ENCODE results near the gene MIER2.

Gene MIER2

DNA sequence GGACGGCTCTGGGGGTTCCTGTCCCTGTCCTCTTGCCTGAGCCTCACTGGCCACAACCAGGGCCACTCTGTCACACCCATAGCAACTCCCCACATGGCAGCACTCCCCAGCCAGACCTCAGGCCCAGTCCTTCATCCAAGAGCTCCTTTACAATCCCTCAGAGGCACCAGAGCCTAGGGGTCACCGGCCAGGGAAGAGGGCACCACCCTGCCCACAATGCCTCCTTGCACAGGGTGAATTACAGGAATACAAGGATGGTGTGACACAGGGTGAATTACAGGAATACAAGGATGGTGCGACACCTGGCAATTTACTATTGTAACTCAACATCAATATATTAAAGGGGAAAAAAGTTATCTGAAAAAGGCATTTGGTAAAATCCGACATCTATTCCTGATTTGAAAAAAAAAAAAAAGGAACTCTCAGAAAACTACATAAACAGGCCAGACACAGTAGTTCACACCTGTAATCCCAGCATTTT, 16.5 kb downstream of the MIER2 start:
- DNase-seq, result no peak

DNA sequence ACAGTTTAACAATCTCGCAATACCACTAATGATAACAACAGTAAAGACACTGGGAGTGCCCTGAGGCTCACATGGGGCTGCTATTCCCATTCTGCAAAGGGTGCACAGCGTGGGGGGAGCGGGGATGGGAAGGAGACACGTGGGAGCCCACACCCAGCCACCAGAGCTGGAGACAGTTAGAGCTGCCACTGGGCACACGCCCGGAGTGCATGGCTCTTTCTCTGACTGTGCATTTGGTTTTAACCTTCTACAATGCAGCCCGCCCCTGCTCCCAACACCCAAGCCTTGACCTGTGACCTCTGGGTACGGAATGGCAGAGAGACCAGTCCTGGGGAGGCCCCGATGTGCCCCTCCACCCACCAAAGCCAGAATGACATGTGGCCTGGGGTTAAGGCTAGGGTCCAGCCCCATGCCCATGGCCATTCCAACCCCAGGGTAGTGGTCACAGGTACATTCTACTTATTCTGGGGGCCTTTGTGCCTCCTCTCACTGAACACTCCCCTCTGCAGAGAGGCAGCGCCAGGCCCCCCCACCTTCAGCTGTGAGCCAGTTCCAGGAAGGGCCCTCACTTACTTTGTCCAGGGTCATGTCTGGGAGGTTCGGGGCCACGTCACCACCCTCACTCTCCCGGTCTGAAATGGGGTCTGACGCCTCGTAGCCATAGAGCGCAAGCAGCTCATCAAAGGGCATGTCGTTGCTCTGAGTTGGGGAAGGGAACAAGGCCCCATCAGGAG, 17.1 kb downstream of the MIER2 start:
- DNase-seq, result no peak

DNA sequence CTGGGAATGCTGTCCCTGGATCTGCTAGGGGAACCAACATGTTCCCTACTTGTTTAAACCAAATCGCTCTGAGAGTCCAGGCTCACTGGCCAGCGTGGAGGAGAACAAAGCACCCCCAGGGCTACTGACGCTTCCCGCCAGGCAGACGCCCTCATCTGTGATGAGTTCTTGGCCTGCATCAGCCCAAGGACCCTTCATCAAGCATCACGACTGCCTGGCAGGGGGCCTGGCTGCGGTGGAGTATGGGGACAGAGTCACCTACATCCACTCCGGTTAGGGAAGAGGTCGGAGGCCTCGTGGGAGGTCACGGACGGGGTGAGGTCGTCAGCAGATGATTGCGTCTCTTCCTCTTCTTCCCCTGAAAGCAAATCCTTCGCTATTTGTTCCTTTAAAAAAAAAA, 17.7 kb downstream of the MIER2 start:
- no peak for DNase-seq

DNA sequence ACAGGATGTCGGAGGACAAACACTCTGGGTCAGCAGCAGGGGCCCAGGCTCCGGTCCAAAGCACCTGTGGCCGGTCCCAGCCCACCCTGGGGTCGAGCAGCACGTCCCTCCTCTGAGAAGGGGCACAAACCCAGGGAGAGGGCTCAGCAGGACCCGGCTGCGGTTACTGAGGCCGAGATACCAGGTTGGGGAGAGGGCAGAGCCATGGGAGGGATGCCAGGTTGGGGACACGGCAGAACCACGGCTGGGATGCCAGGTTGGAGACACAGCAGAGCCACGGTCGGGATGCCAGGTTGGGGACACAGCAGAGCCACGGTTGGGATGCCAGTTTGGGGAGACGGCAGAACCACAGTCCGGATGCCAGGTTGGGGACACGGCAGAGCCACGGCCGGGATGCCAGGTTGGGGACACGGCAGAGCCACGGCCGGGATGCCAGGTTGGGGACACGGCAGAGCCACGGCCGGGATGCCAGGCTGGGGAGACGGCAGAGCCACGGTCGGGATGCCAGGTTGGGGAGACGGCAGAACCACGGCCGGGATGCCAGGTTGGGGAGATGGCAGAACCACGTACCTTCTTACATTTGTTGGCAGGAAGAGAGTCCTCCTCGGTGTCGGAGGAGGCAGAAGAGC, 18.5 kb downstream of the MIER2 start:
- DNase-seq, result no peak

DNA sequence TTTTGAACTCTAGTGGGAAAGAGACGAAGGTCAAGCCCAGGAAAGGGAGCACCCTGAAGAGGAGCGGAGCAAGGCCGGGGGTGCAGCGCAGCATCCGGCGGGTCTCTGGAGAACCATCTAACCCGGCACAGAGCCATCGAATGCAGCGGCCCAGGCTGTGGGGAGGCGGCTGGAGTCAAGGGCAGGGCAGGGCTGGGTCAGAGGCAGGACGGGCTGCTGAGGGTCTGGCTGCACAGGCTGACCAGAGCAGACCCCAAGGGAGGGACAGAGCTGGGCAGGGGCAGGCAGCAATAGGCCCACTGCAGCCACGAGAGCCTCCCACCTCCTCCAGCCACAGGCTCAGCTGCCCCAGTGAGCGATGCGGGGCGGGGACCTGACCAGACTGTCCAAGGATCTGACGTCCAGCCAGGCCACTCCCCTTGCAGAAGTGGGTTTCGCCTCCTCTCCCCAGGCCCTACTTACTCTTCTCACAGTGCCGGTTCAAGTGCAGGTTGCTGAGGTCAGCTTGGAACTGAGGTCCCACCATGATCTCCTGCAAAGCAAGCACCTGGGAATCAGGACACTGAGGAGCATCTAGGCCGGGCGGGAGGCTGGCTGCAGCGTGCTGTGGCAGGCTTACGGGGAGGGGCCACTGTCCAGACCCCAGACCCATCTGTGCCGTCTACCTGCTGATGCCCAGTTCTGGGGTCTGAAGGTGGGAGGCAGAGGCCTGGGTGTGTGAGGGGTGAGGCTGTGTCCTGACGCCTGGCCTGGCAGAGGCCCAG, 19.2 kb downstream of the MIER2 start:
- no peak for DNase-seq

DNA sequence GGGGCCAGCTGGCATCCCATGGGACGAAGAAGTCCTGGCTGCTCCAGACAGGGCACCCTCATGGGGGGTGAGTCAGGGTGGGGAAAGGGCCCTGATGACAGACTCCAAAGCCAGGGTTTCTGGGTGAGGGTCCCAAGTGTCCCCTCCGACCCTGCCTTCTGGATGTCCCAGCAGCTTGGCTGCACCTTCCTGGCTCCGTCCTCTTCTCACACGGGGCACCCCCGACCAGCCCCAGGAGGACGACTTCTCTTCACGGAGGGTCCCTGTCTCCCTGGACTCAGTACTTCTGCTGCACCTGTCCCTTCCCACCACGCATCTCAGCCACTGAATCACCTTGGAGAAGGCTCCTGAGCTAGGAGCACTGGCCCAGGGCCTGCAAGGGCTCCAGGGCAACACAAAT, 19.9 kb downstream of the MIER2 start:
- DNase-seq, result no peak

DNA sequence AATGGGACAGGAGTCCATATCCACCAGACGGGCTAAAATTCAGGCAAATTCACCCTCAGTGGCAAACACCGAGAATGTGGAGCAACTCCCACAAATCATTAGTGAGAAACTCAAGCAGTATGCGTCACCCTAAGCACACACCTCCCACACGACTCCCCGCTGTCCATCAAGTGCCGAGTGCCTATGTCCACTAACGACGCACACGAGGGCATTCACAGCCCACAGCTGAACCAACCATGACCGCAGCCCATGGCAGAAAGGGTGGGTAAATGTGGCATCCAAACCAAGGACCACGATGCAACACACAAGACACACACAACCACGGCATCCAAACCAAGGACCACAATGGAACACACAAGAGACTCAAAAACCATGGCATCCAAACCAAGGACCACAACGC, 22.0 kb downstream of the MIER2 start:
- DNase-seq, result no peak

DNA sequence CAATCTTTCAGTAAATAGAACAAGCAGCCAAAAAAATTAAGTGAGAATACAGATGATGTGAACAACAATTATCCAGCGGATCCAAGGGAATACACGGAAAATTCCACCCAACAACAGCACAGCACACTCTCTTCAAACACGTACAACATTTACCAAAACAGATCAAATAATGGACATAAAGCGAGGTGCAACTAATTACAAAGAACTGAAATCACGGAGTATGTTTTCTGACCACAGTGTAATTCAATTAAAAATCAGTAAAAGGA, 26.2 kb downstream of the MIER2 start:
- DNase-seq, result no peak

DNA sequence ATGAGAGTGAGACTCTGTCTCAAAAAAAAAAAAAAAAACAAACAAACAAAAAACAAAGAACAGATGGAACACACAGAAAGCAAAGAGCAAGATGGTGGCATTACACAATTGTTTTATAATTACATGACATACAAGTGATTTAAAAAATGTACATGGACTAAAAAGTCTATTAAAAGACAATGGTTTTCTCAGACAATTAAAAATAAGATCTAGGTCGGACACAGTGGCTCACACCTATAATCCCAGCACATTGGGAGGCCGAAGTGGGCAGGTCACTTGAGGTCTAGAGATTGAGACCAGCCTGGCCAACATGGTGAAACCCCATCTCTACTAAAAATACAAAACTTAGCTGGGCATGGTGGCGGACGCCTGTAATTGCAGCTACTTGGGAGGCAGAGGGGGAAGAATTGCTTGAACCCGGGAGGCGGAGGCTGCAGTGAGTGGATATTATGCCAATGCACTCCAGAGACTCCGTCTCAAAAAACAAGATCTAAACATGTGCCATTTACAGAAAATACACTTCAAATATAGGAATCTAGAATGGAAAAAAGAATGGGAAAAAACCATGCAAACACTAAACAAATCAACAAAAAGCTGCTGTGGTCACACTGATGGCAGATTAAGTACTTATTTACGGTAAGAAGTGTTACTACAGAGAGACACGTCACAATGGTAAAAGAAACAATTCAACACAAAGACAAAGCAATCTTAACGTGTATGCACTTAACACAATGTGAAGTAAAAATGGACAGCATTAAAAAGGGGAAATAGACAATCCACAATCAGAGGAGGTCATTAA, 26.7 kb downstream of the MIER2 start:
- DNase-seq, result no peak

DNA sequence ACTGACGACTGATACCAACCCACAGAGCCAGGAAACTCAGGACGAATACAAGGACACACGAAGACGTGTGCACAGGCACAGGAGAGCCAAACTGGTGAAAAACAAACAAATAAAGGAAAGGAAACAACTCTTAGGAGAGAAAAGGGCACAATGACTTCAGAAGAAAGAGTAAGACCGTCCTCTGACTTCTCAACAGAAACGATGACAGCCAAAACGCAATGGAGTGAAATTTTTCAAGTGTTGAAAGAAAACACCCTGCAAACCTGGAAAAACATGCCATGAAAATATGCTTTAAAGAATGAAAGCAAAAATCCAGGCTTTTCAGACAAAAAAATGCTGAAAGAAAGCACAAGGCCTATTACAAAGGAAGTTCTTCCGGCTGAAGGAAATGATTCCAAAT, 28.8 kb downstream of the MIER2 start:
- DNase-seq, result no peak

DNA sequence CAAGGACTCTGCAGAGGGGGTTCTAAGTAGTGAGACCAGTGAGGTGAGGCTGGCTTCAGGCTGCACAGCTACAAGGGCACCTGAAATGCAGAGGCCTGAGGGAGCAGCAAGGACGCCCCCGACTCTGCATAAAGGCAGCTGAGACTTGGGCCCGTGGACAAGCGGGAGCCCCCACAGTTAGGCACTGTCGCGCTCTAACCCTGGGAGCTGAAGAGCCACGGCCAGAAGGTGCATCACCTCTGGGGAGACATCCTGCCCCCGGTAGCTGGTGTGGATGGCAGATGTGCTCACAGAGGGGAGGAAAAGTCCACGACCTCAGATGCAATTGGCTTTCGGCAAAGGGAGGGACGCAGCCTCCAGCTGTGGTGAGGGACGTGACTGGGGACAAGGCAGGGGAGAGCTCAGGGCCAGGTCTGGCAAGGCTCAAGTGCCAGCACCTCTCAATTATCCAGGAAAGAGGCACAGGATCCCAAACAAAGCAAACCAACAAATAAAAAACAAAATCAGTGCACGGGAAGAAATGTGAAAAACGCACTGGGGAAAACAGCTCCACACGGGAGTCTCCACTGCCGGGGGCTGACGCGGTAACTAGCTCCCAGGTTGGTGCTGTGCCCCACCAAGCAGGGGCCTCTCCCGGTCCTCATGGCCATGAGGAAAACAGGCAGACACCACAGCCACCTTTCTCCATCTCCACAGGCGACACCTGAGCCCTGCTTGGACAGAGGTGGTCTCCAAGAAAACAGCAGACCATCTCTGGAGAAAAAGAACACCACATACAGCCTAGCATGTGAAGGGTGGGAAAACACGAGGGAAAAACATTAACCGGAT, 30.4 kb downstream of the MIER2 start:
- no peak for DNase-seq

DNA sequence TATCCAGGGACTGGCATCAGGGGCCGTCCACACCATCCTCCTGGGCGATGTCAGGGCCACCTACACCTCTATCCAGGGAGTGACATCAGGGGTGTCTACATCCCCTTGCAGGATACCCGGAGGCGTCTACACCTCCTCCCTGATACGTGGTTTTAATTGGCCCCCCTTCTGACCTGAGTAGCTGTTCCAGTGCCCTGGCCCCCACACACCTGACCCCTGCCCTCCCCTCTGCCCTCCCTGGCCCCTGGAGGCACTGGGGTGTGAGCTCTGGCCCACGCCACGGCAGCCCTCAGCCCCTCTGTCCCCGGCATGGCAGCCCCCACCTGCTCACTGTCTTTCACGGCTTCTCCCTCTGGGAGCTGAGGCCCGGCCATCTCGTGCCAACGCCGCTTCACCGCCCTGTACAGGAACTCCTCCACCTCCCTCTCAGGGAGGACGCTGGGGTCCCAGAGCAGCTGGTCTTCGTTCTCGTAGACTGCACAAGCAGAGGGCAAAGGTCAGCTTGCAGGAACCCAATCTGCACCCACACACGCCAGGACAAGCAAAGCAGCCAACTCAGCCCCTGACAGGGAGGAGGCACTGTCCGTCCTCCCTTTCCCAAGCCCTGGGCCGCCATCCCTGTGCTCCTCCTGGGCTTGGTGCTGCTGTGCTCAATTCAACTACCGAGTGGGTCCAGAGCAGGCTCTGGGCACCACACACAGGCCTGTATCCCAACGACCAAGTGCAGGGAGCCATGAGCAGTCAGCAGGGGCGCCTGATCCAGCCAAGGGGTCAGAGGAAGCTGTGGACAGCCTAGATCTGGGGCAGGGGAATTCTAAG, 31.2 kb downstream of the MIER2 start:
- no peak for DNase-seq

DNA sequence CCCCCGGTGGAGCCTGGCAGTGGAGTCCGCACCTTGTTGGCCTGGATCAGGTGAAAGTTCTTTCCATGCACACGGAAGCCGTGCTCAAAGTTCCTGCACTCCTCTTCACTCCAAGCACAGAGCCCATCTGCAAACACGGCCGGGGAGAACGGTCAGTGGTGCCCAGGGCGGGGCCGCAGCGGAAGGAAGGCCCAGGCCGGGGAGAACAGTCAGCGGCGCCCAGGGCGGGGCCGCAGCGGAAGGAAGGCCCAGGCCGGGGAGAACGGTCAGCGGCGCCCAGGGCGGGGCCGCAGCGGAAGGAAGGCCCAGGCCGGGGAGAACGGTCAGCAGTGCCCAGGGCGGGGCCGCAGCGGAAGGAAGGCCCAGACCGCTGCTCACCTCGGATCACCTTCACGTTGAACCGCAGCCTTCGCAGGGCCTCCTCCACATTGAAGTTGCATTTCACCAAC, 32.8 kb downstream of the MIER2 start:
- no peak for DNase-seq

DNA sequence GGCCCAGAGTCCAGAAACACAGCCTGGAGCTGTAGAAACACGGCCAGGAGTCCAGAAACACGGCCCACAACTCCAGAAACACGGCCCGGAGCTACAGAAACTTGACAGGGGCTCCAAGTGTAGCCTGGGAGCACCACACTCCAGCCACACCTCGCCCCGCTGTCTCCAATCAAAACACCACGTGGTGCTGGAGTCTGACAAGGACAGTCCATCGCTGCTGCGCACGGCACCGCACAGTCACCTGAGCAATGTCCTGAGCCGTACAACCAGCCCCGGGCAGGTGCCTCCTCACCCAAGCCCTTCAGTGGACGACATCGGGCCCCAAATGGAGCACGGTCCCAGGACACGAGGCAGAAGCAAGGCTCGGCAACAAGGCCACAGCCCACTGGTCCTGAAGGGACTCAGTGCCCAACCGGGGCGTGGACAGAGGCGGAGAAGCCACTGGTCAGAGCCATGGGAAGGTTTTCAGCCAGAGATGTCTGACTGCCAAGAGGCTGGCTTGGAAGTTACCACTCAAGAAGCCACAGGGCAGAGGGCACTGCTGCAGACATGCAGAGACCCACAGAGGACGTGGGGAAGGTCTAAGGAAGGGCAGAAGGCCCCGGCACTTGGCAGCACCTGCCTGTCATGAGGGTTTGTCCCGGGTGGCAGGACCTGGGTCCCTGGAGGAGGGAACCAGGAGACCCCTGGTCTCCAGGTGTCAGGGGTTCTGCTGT, 33.7 kb downstream of the MIER2 start:
- DNase-seq, result no peak

DNA sequence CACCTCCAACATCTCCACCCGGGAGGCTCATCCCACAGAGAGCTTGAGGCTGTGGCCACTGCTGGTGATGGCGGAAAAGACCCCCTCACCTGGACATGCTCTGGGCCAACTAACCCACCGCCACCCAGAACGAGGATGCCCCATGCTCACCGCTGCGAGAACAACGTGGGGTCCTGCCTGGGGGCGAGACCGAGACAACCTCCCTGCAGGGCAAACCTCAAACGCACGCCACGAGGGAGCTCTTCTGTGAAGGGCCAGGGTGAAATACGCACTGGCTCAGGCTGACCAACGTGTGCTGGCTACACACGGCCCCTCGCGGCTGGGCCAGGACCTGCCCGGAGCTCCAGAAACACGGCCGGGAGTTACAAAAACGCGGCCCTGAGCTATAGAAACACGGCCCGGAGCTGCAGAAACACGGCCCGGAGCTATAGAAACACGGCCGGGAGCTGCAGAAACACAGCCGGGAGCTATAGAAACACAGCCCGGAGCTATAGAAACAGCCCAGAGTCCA, 34.4 kb downstream of the MIER2 start:
- no peak for DNase-seq

DNA sequence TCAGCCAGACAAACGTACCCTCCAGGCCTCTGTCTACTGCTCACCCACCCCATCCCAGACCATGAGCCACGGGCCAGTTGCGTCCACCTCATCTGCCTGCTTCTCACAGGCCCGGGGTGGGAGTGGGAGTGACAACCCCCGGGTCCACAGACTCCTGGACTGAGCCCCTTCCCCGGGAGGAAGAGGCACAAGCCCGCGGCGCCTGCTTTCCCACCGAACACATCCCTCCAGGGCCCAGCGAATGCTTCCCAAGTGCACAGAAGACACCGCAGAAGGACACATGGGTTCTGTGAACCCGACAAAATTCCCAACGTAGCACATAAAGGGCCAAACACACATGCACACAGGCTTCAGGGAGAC, 35.4 kb downstream of the MIER2 start:
- no peak for DNase-seq

DNA sequence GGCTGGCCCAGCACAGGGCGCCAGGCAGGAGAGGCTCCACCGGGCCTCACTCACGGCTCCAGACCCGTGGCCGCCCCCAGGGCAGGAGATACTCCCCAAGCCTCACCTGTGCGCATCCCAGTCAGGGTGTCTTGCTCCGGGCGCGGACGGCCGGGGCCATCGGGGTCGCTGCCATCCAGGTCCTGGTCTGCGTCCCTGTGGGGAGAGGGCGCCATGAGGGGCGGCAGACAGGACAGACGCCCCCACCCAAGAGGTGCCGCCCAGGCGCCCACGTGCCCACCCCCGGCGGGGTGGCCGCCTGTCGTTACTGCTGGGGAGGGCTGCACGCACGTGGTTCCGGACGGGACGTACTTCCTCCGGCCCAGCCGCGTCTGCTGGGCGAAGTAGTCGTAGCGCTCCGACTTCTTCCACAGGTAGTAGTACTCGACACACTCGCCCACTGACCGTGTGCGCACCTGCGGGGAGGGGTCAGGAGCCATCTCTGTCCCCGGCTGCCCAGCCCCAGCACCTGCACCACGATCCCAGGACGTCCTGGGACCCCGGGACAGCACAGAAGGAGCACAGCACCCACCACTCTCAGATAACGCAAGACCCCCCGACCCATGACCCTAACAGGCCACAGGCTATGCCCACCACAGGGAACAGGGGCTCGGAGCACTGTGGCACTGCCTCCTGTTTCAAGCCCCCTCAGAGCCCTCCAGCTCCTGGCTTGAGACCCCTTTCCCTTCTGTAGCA, 36.0 kb downstream of the MIER2 start:
- no peak for DNase-seq

DNA sequence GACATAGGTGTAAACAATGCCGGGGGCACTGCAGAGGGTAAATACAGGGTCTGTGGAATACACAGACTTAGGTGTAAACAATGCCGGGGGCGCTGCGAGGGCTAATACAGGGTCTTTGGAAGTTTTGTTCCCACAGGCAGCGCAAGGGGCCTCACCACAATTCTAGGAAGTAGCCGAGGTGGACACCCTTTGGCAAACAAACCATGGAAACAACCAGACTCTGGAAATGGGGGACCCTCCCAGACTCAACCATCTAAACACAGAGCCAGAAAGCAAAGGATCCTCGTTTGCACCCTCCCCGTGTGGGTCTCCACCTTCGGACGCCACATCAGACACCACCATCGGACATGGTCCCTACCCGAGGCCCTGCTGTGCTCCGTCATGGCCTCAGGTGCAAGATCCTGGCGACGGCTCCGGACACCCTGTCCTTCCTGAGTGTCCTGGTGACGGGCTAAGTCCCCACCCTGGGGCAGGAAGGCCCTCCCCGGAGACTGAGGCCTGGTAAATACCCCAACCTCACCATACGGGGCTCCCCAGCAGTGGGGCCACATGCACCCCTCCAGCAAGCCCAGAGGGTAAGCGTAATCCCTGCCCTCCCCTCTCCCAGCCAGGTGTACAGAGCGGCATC, 36.7 kb downstream of the MIER2 start:
- no peak for DNase-seq

DNA sequence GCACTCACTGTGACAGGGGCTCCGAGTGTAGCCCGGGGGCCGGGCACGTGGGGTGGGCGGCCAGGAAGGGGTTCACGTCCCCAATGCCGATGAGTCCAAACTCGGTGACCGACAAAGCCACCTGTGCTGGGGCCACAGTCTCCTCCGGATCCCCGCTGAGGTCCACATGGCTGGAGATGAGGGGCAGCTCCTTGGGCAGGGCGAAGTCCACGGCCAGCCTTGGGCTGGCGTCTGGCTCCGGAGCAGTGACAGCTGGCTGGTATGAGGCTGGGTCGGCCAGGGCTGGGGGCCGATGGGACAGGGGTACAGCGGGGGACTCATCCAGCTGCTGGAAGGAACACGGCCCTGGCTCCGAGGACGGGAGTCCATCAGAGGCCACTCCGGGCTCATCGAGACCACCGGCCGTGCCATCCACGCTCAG, 37.5 kb downstream of the MIER2 start:
- DNase-seq, result no peak
